ENCODE measurements around the gene GNAS. TPM values are rescaled to one million over a fixed set of nuclear protein-coding genes. Genes with fewer than 3 reads are reported as not detected.

The GNAS gene
- total and polyA plus RNA-seq, 9 of the 15 experiments (the other 6 are each of a cell fraction or from before 2014, with no cell fraction given): 128 to 648 (median 266) TPM

DNA sequence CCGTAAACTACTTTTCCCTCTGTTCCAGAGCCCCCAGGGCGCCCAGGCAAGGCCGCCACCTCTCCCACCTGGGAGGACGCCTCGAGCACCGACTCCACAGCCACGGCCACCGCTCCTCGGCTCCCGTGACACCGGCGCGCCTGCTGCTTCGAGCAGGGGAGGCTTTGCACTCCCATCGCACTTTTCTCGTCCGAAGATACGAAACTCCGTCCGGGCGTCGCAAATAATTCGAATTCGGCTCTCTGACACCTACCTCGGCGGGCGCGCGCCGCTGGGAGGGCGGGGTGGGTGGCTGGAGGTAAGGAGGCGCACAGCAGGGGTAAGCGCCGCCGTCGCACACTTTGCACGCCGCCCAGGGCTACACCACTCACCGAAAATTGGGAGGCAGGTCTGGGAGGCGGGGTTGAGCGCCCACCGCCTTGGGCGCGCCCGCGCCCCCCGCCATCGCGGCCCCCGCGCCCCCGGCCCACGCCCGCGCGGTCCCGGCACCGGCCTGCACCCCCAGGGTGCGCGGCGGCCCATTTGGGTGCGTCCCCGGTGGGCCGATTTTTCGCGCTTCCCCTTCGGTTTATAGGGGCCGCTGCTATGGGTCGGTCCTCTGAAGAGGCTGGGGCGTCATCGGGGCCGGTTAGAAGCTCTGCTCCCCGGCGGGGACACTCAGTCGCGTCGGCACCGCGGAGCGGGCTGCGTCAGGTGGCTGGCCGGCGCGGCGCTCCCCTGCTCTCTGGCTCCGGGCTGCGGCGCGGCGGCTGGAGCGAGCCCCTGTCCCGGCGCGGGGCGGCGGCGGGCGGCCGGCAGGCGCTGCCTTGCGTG lies 36.2 kb downstream of the GNAS start (continued):
- no peak for TF ChIP-seq RNF219 (CRISPR knock-in tag; IDR thresholded peaks at IDR 0.05)
- TF ChIP-seq ZNF121 (CRISPR knock-in tag; conservative IDR thresholded peaks at IDR 0.05): no peak
- no peak for TF ChIP-seq PURB (CRISPR knock-in tag; IDR thresholded peaks at IDR 0.05; ENCODE audit: low read depth)
- peak; percentile 47 for TF ChIP-seq CXXC5 (CRISPR knock-in tag; IDR thresholded peaks at IDR 0.05)
- TF ChIP-seq, protein P1, sequence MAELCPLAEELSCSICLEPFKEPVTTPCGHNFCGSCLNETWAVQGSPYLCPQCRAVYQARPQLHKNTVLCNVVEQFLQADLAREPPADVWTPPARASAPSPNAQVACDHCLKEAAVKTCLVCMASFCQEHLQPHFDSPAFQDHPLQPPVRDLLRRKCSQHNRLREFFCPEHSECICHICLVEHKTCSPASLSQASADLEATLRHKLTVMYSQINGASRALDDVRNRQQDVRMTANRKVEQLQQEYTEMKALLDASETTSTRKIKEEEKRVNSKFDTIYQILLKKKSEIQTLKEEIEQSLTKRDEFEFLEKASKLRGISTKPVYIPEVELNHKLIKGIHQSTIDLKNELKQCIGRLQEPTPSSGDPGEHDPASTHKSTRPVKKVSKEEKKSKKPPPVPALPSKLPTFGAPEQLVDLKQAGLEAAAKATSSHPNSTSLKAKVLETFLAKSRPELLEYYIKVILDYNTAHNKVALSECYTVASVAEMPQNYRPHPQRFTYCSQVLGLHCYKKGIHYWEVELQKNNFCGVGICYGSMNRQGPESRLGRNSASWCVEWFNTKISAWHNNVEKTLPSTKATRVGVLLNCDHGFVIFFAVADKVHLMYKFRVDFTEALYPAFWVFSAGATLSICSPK (IDR thresholded peaks at IDR 0.05; ENCODE audit: borderline replicate concordance): no peak
- 0 out of 2 replicates have a peak, but pooled peaks have one; percentile 11 for TF ChIP-seq ZBTB7A (IDR thresholded peaks at IDR 0.05; ENCODE audit: borderline replicate concordance, control insufficient read depth, low read depth, low read length)
- TF ChIP-seq ZNF830 (CRISPR knock-in tag; IDR thresholded peaks at IDR 0.05): no peak
- no peak for TF ChIP-seq HSF4 (CRISPR knock-in tag; IDR thresholded peaks at IDR 0.05; ENCODE audit: borderline replicate concordance)
- TF ChIP-seq PML (IDR thresholded peaks at IDR 0.05; ENCODE audit: low read length): peak; percentile 47; the same call in 1 of the 2 replicates
- TF ChIP-seq HMGN3 (IDR thresholded peaks at IDR 0.05; ENCODE audit: borderline replicate concordance, extremely low read depth, insufficient read length, low read depth, low read length): peak; percentile 62
- no peak for TF ChIP-seq ZNF583 (CRISPR knock-in tag; IDR thresholded peaks at IDR 0.05)
- TF ChIP-seq GTF2F1 (IDR thresholded peaks at IDR 0.05; ENCODE audit: low read depth, low read length): 0 out of 2 replicates have a peak, but pooled peaks have one; percentile 55
- no peak for TF ChIP-seq SOX6 (IDR thresholded peaks at IDR 0.05)
- TF ChIP-seq IFI16 (CRISPR knock-in tag; IDR thresholded peaks at IDR 0.05): no peak
- TF ChIP-seq MLLT1 (IDR thresholded peaks at IDR 0.05): no peak
